GM18858 (cell line): ENCODE results near the gene ARHGAP32.

ENCODE experiments used
- ATAC-seq: cut with Tn5 transposase; IDR thresholded peaks from one replicate; pipeline ENCODE4 v1.9.1; 2021; ENCODE audit not compliant: unreplicated experiment

Gene ARHGAP32

DNA sequence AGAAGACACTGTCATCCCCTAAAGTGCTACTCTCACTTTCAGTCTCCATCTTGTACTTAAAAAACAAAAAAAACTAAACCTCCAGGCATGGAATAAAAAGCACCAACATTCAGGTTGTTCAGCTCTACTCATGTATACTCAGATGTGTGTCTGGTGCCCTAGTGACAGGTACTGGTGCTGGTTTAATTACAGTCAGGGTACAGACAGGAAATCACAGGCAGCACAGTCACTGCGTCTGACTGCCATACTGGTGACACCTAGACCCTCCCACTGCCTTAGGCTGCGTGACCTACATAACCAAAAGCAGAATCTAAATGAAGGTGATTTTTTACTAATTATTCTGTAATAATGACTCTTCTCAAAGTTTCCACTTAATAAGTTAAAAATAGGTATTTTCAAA is at the start of gene ARHGAP32:
Gene ARHGAP32, minus strand, starts transcription at position 176 of the 400 bp plus-strand sequence. Its CDS starts 127 bp downstream, at position 49.
- ATAC-seq, result no peak

DNA sequence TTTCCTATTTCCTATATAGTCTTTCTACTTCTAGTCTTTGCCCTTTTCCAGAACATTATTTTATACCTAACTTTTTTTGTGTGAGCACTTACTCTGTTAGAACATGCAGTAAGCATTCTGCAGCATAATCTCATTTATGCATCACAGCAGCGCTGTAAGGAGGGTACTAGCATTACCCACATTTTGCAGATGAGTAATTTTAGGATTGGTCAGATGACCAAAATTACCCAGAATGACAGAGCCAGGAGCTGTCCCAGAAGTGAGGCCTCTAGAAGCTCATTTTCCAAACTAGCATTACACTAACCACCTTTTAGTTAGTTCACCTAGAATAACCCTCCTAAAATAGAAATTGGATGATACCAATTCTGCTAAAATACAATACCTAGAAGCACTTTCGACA is 47.1 kb upstream of the ARHGAP32 start:
- ATAC-seq, result no peak

GRCh38 chr11:129237880-129238638 is 45.9 kb upstream of the ARHGAP32 start:
- ATAC-seq, result no peak

DNA sequence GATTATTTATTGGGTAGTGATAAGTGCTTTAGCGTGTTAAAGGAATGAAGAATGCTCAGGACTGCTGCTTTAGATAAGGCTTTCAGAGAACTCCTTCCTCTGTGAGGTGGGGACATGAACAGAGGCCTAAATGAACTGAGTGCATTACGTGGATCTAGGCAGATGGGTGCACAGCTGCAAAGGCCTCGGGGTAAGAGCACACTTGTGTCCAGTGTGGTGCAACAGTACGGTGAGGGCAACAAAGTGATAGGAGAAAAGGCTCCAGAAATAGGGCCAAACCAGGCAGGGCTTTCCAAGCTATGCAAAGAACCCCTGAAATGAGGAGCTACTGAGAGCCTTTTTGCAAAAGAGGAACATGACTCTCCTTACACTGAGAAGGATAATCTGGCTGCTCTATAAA is 45.3 kb upstream of the ARHGAP32 start:
- ATAC-seq, result no peak

GRCh38 chr11:129236850-129237249 is 44.7 kb upstream of the ARHGAP32 start:
- no peak for ATAC-seq

DNA sequence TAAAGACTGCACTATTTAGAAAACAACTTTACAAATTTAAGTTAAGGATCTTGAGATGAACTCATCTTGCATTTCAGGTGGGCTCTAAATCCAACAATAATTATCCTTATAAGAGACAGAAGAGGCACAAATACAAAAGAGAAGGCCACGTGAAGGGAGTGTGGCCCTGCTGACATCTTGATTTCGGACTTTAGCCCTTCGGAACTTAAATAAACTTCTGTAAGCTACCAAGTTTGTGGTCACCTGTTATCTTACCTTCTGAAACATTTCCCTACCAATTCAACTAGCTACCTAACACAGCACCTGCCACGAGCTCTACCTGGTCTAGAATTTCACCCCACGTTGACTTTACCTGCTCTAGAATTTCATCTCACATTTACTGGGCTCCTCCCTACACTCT is 42.9 kb upstream of the ARHGAP32 start:
- no peak for ATAC-seq

- no peak for ATAC-seq
Observed at GRCh38 chr11:129230006-129230405, 37.9 kb upstream of the ARHGAP32 start.

DNA sequence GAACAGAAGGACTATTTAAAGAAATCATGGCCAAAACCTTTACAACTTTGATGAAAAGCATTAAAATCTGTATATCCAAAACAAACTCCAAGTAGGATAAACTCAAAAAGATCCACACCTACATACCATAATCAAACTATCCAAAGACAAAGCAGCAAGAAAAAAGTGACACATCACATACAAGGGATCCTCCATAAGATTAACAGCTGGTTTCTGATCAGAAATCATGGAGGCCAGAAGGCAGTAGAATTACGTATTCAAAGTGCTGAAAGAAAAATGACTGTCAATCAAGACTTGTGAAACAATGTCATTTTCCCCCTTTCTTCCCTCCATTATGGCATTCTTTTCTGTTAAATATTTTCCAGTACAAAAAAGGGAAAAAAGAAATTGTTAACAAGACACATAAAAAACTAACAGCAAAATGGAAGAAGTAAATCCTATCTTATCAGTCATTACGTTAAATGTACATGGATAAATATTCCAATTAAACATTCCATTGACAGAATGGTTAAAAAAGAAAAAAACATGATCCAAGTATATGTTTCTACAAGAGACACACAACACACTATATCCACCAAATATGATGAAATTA is 34.2 kb upstream of the ARHGAP32 start:
- ATAC-seq, result no peak

GRCh38 chr11:129225190-129225589 is 33.1 kb upstream of the ARHGAP32 start:
- no peak for ATAC-seq

- no peak for ATAC-seq
Observed at GRCh38 chr11:129224538-129224937, 32.4 kb upstream of the ARHGAP32 start.

DNA sequence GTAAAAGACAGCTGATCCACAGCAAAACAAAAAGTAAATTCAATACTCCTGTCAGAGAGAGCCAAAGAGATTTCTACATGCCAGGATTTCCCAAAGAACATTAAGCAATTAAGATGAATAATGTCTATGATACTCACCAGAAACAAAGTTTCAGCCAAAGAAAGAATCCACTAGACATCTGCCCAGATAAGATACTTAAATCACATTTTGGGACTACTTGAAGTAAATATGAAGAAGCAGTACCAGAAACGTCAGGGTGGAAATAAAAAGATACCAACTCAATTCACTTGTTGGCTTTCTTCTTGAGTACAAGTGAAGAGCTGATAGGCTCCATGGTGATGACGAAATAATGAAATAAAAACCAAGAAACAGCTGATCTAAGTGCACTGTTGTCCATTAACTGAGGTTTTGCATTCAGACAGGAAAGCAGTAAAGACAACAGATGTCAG is 31.6 kb upstream of the ARHGAP32 start:
- no peak for ATAC-seq

DNA sequence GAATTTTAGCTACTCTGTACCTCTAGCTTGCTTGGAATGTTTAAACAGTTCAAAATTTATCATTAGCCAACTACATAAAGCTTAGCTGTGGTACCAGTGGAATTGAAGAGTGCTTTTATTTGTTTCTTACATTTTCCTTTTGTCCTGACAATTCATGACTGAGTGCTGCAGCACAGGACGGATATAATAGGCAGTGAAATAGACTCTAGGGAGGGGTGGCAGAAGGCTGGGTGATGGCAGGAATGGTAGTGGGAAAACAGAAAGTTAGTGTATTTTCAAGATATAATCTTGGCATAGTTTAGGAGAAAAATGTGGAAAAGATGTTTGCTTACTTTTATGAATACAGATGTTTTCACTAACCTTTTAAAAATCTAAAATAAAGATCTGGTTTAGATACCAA is 31.1 kb upstream of the ARHGAP32 start:
- ATAC-seq, result no peak

- no peak for ATAC-seq
Observed at GRCh38 chr11:129222158-129222557, 30.0 kb upstream of the ARHGAP32 start.

DNA sequence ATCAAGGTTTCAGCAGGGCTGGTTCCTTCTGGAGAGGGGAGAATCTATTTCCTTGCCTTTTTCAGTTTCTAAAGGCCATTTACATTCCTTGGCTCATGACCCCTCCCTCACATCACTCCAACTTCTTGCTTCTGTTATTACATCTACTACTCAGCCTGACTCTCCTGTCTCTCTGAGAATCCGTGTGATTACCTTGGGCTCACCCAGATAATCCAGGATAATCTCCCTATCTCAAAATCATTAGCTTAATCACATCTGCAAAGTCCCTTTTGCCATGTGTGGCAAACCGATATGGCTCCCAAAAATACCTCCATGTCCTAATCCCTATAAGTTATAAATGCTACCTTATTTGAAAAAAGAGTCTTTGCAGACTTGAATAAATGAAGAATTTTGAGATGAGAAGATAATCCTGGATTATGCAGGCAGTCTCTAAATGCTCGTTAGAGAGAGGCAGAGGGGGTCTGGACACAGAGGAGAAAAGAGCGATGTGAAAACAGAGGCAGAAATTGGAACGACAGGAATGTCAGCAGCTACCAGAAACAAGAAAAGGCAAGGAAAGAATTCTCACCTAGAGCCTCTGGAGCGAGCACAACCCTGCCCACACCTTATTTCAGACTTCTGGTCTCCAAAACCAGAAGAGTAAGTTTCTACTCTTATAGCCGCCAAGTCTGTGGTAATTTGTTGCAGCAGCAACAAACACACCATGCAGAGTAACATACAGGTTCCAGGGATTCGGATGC is 23.6 kb upstream of the ARHGAP32 start:
- ATAC-seq, result no peak

GRCh38 chr11:129214710-129215295 is 22.7 kb upstream of the ARHGAP32 start:
- ATAC-seq, result no peak

- no peak for ATAC-seq
Observed at GRCh38 chr11:129213261-129213660, 21.1 kb upstream of the ARHGAP32 start.

- no peak for ATAC-seq
Observed at GRCh38 chr11:129211397-129211796, 19.3 kb upstream of the ARHGAP32 start.

DNA sequence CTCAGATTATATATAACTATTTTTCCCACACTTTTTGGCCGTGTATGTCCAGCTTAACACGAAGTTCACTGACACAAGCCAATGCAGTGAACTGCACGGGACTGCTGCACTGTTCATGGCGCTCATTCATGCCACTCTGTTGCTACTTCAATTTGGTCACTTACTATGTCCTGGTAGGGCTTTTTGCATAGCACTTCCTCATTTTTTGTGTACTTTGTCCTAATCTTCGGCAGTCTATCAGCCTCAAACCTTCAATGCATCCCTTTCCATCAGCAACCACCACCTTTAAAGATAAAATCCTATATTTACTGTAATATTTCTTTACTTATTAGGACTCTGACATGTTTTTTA is 18.7 kb upstream of the ARHGAP32 start:
- ATAC-seq, result no peak

DNA sequence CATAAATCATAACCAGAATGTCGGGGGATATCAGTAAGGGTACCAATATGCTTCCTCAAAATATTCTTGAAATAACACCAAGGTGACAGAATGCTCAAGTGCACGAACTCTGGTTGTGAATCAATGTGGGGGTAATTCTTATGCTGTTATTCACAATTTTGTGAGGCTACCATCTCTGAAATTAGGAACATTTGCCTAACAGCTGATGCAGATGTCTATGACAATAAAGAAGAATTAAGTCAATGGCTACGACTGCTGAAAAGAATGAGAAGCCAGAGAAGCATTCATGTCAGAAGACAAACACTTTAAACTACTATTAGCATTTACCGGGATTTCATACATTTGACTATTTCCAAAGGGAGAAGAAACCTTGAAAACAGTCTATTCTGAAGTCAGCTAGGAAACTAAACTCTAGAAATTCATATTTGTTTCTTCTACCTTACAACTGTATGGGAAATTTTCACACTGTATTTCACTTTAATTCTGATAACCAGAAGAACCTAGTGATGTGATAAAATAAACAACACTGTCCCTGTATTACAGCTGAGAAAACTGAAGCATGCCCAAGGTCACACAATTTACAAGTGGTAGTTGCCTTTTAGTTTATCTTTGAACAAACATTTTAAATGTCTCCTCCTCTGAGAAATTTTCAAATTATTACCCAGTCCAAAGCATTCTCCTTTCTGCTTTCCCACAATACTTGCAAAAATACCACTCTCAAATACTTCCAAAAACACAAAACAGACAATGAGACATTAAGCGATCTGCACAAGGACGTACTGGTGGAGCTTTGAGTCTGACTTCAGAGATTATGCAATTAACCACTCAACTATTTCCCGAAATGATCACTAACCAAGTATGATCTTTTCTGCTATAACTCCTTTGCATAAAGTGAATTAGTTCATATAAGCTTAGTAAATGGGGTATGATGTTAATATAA is 18.0 kb upstream of the ARHGAP32 start:
- ATAC-seq, result no peak

- ATAC-seq, result no peak
Observed at GRCh38 chr11:129208863-129209262, 16.7 kb upstream of the ARHGAP32 start.
